Cardiac muscle cell (in vitro differentiated cells and primary cell): ENCODE data around the gene AMY1A. TPM values are rescaled to one million over a fixed set of nuclear protein-coding genes. Genes with fewer than 3 reads are reported as not detected.
"Not testable (repeated sequence)": the region's sequence is repeated elsewhere in the genome, so short reads cannot be mapped to it uniquely, and the experiment has no call there.

Experiments
- DNase-seq, 2 donors: peaks; one replicate each; pipeline versions ENCODE4 v3.0.0 to v3.0.0-alpha.2; 2010 to 2017; ENCODE audit warnings: low read depth in 1 of 2, low spot score in 1 of 2
- H3K27ac ChIP-seq: fragments of 200-600 bp; sonication (generic); 2 replicates; pipeline ENCODE4 v1.5.1; 2016
- H3K27me3 ChIP-seq: fragments of 200-600 bp; sonication (generic); 2 replicates; pipeline ENCODE4 v1.6.0; 2016; ENCODE audit warnings: control low read depth
- H3K36me3 ChIP-seq: fragments of 200-600 bp; sonication (generic); 2 replicates; pipeline ENCODE4 v1.5.1; 2016; ENCODE audit warnings: control low read depth
- H3K4me1 ChIP-seq: fragments of 200-600 bp; sonication (generic); 2 replicates; pipeline ENCODE4 v1.8.1; 2017; ENCODE audit warnings: low read depth, mild to moderate bottlenecking, mixed run types
- H3K4me3 ChIP-seq: fragments of 200-600 bp; sonication (generic); 2 replicates; pipeline ENCODE4 v1.5.1; 2016; ENCODE audit warnings: mild to moderate bottlenecking
- H3K9me3 ChIP-seq: fragments of 200-600 bp; sonication (generic); 2 replicates; pipeline ENCODE4 v1.5.1; 2017; ENCODE audit warnings: low read depth, mild to moderate bottlenecking, control low read depth
- polyA plus RNA-seq: library from polyadenylated mRNA; unstranded; fragments of >200 nt; fragmentation: Nextera tagmentation; extraction: Ambion mirVana; gene quantifications from 2 replicates; pipeline ENCODE4 v1.2.1, GENCODE V29; 2016
- total RNA-seq: library from RNA; depleted of rRNA; stranded (reverse); fragments of >200 nt; gene quantifications from 2 replicates; pipeline ENCODE4 v1.2.3, GENCODE V29; 2016

AMY1A gene
- total and polyA plus RNA-seq, 2 experiments from 2014 or later, result not detected

GRCh38 chr1:103707670-103708069, 52.1 kb downstream of the AMY1A start:
- H3K36me3 ChIP-seq, H3K27me3 ChIP-seq, H3K27ac ChIP-seq, H3K9me3 ChIP-seq, DNase-seq, H3K4me1 ChIP-seq, H3K4me3 ChIP-seq: not testable (repeated sequence)

GRCh38 chr1:103710381-103710780, 54.8 kb downstream of the AMY1A start:
- H3K36me3 ChIP-seq, H3K4me3 ChIP-seq, H3K4me1 ChIP-seq, DNase-seq, H3K27me3 ChIP-seq, H3K9me3 ChIP-seq, H3K27ac ChIP-seq: not testable (repeated sequence)

Other genes with a start within 250 kb of the AMY1A start
- 27.2 and 69.6 TPM in 2 replicates for gene RNPC3, start 130.1 kb upstream of the AMY1A start, total RNA-seq
- 84.1 and 116 TPM in 2 replicates for gene RNPC3, start 130.1 kb upstream of the AMY1A start, polyA plus RNA-seq
- gene AMY2B, start 84.2 kb upstream of the AMY1A start, total RNA-seq, result 19.2 and 50.8 TPM in 2 replicates
- 32.9 and 42.9 TPM in 2 replicates for gene AMY2B, start 84.2 kb upstream of the AMY1A start, polyA plus RNA-seq
- not detected in 2 replicates for gene AMY2A, start 38.3 kb upstream of the AMY1A start, total RNA-seq
- gene AMY2A, start 38.3 kb upstream of the AMY1A start, polyA plus RNA-seq, result 0.38 and 0.97 TPM in 2 replicates
- gene AMY1B, start 40.5 kb downstream of the AMY1A start, total RNA-seq, result not detected in 2 replicates
- gene AMY1B, start 40.5 kb downstream of the AMY1A start, polyA plus RNA-seq, result not detected in 2 replicates
- gene AMY1C, start 94.1 kb downstream of the AMY1A start, total RNA-seq, result 0.12 TPM in 1 of 2 replicates, not detected in the other
- gene AMY1C, start 94.1 kb downstream of the AMY1A start, polyA plus RNA-seq, result not detected in 2 replicates